COR-L47 (cell line): Measurements from ENCODE around the gene ZNF780A.
"Not testable (repeated sequence)": the region's sequence is repeated elsewhere in the genome, so short reads cannot be mapped to it uniquely, and the experiment has no call there.

Source experiments
- DNase-seq: peaks from one replicate; lab custom pipeline; 2025; lab: John Stamatoyannopoulos, UW

Gene ZNF780A

GRCh38 chr19:40090241-40091204 is at the start of gene ZNF780A:
Gene ZNF780A, minus strand, starts transcription at chr19:40090943. Its CDS starts 6,190 bp downstream, at chr19:40084753.
- DNase-seq: peak; percentile 54

- DNase-seq: peak; percentile 29
Observed at GRCh38 chr19:40139533-40140287, 49.0 kb upstream of the ZNF780A start.

GRCh38 chr19:40136818-40137217 is 46.1 kb upstream of the ZNF780A start:
- DNase-seq: no peak

- DNase-seq: no peak
Observed at GRCh38 chr19:40134866-40135265, 44.1 kb upstream of the ZNF780A start.

- no peak for DNase-seq
Observed at GRCh38 chr19:40133491-40133890, 42.7 kb upstream of the ZNF780A start.

- no peak for DNase-seq
Observed at GRCh38 chr19:40130013-40130412, 39.3 kb upstream of the ZNF780A start.

- DNase-seq: no peak
Observed at GRCh38 chr19:40129425-40129824, 38.7 kb upstream of the ZNF780A start.

GRCh38 chr19:40128991-40129390 is 38.2 kb upstream of the ZNF780A start:
- no peak for DNase-seq

- no peak for DNase-seq
Observed at GRCh38 chr19:40119380-40119779, 28.6 kb upstream of the ZNF780A start.

GRCh38 chr19:40118638-40119037 is 27.9 kb upstream of the ZNF780A start:
- DNase-seq: not testable (repeated sequence)

GRCh38 chr19:40116075-40116474 is 25.3 kb upstream of the ZNF780A start:
- no peak for DNase-seq

GRCh38 chr19:40114119-40114518 is 23.4 kb upstream of the ZNF780A start:
- DNase-seq: not testable (repeated sequence)

GRCh38 chr19:40112271-40112670 is 21.5 kb upstream of the ZNF780A start:
- DNase-seq: not testable (repeated sequence)

GRCh38 chr19:40110570-40110969 is 19.8 kb upstream of the ZNF780A start:
- DNase-seq: no peak

- DNase-seq: no peak
Observed at GRCh38 chr19:40104754-40105153, 14.0 kb upstream of the ZNF780A start.

GRCh38 chr19:40103600-40103999 is 12.9 kb upstream of the ZNF780A start:
- DNase-seq: no peak

GRCh38 chr19:40101813-40102212 is 11.1 kb upstream of the ZNF780A start:
- no peak for DNase-seq

- no peak for DNase-seq
Observed at GRCh38 chr19:40093416-40093815, 2.7 kb upstream of the ZNF780A start.

GRCh38 chr19:40091205-40092129 is 724 bp upstream of the ZNF780A start:
- no peak for DNase-seq

GRCh38 chr19:40089462-40089861 is 1.3 kb downstream of the ZNF780A start:
- DNase-seq: no peak

- no peak for DNase-seq
Observed at GRCh38 chr19:40088299-40089047, 2.3 kb downstream of the ZNF780A start.
